GM10266 (cell line): ENCODE measurements around the gene ZCCHC24.

Experiments used
- DNase-seq: peaks from one replicate; pipeline ENCODE4 v3.0.0; 2012; ENCODE audit errors: extremely low spot score
- TF ChIP-seq, protein P1 (sequence below): IDR thresholded peaks from 2 replicates; pipeline ENCODE4 v1.5.1; 2012; ENCODE audit warnings: mild to moderate bottlenecking, low read depth; ENCODE audit not compliant: control insufficient read depth, insufficient read depth; ENCODE audit errors: missing control alignments

The ZCCHC24 gene

DNA sequence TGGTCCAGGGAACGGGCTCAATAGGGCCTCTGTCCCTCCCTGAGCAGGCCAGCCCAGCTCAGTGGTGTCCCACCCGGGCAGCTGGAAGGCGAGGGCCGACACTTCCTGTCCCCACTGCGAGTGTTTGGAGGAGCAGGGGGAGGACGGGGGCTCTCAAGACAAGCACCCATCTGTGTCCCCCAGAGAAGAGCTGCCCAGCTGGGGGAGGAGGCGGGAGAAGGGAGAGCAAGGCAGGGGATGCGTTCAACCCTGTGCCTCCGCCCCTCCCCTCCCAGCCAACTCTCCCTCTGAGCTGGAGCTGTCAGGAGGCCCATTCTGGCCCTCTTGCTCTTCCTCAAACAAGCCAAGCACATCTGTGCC lies 35.7 kb downstream of the ZCCHC24 start:
- no peak for DNase-seq
- TF ChIP-seq, protein P1, sequence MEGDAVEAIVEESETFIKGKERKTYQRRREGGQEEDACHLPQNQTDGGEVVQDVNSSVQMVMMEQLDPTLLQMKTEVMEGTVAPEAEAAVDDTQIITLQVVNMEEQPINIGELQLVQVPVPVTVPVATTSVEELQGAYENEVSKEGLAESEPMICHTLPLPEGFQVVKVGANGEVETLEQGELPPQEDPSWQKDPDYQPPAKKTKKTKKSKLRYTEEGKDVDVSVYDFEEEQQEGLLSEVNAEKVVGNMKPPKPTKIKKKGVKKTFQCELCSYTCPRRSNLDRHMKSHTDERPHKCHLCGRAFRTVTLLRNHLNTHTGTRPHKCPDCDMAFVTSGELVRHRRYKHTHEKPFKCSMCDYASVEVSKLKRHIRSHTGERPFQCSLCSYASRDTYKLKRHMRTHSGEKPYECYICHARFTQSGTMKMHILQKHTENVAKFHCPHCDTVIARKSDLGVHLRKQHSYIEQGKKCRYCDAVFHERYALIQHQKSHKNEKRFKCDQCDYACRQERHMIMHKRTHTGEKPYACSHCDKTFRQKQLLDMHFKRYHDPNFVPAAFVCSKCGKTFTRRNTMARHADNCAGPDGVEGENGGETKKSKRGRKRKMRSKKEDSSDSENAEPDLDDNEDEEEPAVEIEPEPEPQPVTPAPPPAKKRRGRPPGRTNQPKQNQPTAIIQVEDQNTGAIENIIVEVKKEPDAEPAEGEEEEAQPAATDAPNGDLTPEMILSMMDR = no peak

GRCh38 chr10:79409038-79409725 lies 36.2 kb downstream of the ZCCHC24 start:
- TF ChIP-seq, protein P1 = no peak
- no peak for DNase-seq

- DNase-seq = no peak
Observed at GRCh38 chr10:79407811-79408795, 37.3 kb downstream of the ZCCHC24 start.

GRCh38 chr10:79407423-79407796 lies 38.0 kb downstream of the ZCCHC24 start:
- no peak for DNase-seq
- TF ChIP-seq, protein P1 = no peak

More at GRCh38 chr10:79407811-79408795, 37.3 kb downstream of the ZCCHC24 start:
- TF ChIP-seq, protein P1 = no peak

DNA sequence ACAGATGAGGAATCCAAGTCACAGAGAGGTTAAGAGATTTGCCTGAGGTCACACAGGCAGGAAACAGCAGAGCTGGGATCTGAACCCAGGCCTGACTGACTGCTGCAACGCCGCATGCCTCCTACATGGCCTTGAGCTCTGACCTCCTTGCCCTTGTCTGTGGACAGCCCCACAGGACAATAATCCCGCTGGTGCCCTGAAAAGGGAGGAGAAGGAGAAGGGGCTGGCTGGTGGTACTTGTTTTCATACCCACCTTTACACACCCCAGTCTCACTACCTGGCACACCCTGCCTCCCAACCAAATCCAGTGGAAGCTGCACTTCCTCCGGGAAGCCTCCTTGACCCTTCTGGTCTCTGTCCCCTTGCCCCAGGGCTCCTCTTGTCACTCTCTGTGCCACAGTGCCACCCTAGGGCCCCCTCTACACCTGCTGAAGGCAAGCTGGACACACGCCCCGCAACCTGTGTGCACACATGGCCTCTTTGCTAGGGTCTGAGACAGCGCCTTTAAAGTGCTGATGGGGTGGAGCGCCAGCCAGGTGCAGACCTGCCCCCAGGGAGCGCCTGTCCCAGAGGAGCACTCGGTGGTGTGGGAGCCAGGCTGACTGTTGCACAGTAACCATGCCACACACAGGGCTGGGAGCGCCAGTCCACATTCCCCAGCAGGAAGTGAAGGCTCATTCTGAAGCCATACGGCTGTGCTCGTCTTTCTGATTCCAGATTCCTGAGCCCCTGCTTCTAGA lies 38.6 kb downstream of the ZCCHC24 start:
- DNase-seq = no peak
- TF ChIP-seq, protein P1 = no peak

- no peak for DNase-seq
- TF ChIP-seq, protein P1 = no peak
Observed at GRCh38 chr10:79405995-79406515, 39.4 kb downstream of the ZCCHC24 start.
